ENCODE measurements around the gene VAMP1. TPM values are rescaled to one million over a fixed set of nuclear protein-coding genes. Genes with fewer than 3 reads are reported as not detected.

Gene VAMP1
- total and polyA plus RNA-seq, 2 of the 8 experiments (the other 6 are each of a cell fraction or from before 2014, with no cell fraction given) = 10.8 to 23.1 TPM

- Histone ChIP-seq H2BK120ac (replicated peaks; ENCODE audit: low read depth, low read length) (no peak overlapping the region), H3K23ac (ENCODE audit: insufficient read length) (no peak overlapping the region), H4K5ac (ENCODE audit: insufficient read length, low read depth, low read length) (no peak overlapping the region), H3K79me1 (ENCODE audit: low read depth, low read length) (no peaks in the 10 kb centered on the region), H3K4me1 (replicated peaks in 1 of 4; ENCODE audit: control insufficient read depth in 3 of 4, insufficient read depth in 4 of 4, low read length in 3 of 4) (peaks cover 0 to 4% (median under 1%) of the 10 kb centered on the region in 4 experiments; a peak in 2 of 7 replicates), H3K4ac (replicated peaks; ENCODE audit: insufficient read length, low read depth, low read length) (no peak overlapping the region), H3K14ac (ENCODE audit: insufficient read length) (no peak overlapping the region), H4K8ac (ENCODE audit: extremely low read depth, insufficient read depth, low read length) (no peak overlapping the region), H3K9me3 (ENCODE audit: insufficient read depth in 2 of 2, low read depth in 1 of 2, low read length in 1 of 2) (no peaks in the 10 kb centered on the region), H2AK5ac (ENCODE audit: low read depth, low read length) (no peak overlapping the region), H3K4me2 (ENCODE audit: insufficient read depth in 1 of 2, low read depth in 2 of 2, low read length in 2 of 2) (no peak overlapping the region), H2BK15ac (ENCODE audit: low read length) (no peak overlapping the region), H3K4me3 (ENCODE audit: extremely low read depth in 1 of 4, insufficient read depth in 2 of 4, low read depth in 3 of 4, low read length in 4 of 4) (no peak overlapping the region), H3K23me2 (ENCODE audit: low read depth, low read length) (no peaks in the 10 kb centered on the region), H3K9ac (replicated peaks in 1 of 4; ENCODE audit: extremely low read depth in 1 of 4, low read depth in 3 of 4, low read length in 3 of 4) (no peak overlapping the region), H2BK12ac (ENCODE audit: low read depth, low read length) (no peak overlapping the region), H3K36me3 (ENCODE audit: control insufficient read depth in 2 of 4, insufficient read depth in 4 of 4, low read length in 3 of 4) (no peaks in the 10 kb centered on the region), H3K56ac (replicated peaks; ENCODE audit: insufficient read length, low read depth, low read length) (no peak overlapping the region), H3K27me3 (replicated peaks in 1 of 4; ENCODE audit: control insufficient read depth in 3 of 4, extremely low read depth in 1 of 4, insufficient read depth in 3 of 4, low read length in 3 of 4) (no peaks in the 10 kb centered on the region; a peak in 1 of 7 replicates), H3K79me2 (ENCODE audit: control insufficient read depth in 1 of 2, insufficient read depth in 2 of 2, low read length in 2 of 2) (no peaks in the 10 kb centered on the region), H2AFZ (ENCODE audit: low read length) (peak overlapping the region; percentile 77; the same call in 1 of the 2 replicates), H2BK5ac (ENCODE audit: low read depth, low read length) (no peak overlapping the region), H3K27ac (ENCODE audit: low read depth, low read length) (no peak overlapping the region), H3K18ac (ENCODE audit: extremely low read depth, low read length) (no peak overlapping the region), H4K91ac (replicated peaks; ENCODE audit: insufficient read length, low read length) (no peak overlapping the region), H4K20me1 (replicated peaks in 1 of 2; ENCODE audit: control insufficient read depth in 1 of 2, insufficient read depth in 2 of 2, low read length in 2 of 2) (no peaks in the 10 kb centered on the region), H2BK20ac (ENCODE audit: low read length) (no peak overlapping the region)
- FAIRE-seq (peak; percentile 94), DNase-seq (ENCODE audit: low read depth in 1 of 2, low spot score in 2 of 2) (peak; percentile 70 to 77)
- 26% methylated on average over 9 of the region's 9 CpGs; no CpG with 5 or more reads in 1 of the 2 experiments for WGBS, 2 experiments (ENCODE audit: extremely low coverage in 1 of 2, insufficient coverage in 1 of 2, insufficient read length in 1 of 2, insufficient replicate concordance in 2 of 2, low coverage in 1 of 2, low lambda C conversion rate in 2 of 2, missing lambda C conversion rate in 1 of 2)
- CTCF ChIA-PET (ENCODE audit: partially characterized antibody) = interaction anchor here (0.6 to 7.4 kb wide), 33 partner anchors 10 to 221 kb away, joined by 3 to 202 read pairs (median 5); partner anchors contain the start of genes CD27, MRPL51, TAPBPL and VAMP1
- POLR2A ChIA-PET (ENCODE audit: partially characterized antibody) = interaction anchor here (0.7 to 4.9 kb wide), 10 partner anchors 24 to 113 kb away, joined by 3 to 38 read pairs (median 5); partner anchors contain the start of genes GAPDH, SCNN1A and VAMP1
- TF ChIP-seq CREB1 (IDR thresholded peaks at IDR 0.05) (0 out of 2 replicates have a peak, but pooled peaks have one; percentile 30), FOSL1 (IDR thresholded peaks at IDR 0.05; ENCODE audit: insufficient read depth, low read depth, low read length) (no peak), RBBP5 (IDR thresholded peaks at IDR 0.05; ENCODE audit: borderline replicate concordance, low read depth, low read length) (no peak), RXRA (IDR thresholded peaks at IDR 0.05; ENCODE audit: insufficient read depth, low read depth, low read length) (no peak), HDAC2 (IDR thresholded peaks at IDR 0.05; ENCODE audit: borderline replicate concordance in 1 of 2, low read depth in 2 of 2, low read length in 2 of 2) (no peak), MAX (IDR thresholded peaks at IDR 0.05) (peak; percentile 95), PHF8 (conservative IDR thresholded peaks at IDR 0.05; ENCODE audit: low read depth, low read length) (no peak), CTCF (IDR thresholded peaks at IDR 0.05; ENCODE audit: control extremely low read depth in 1 of 3, insufficient read depth in 1 of 3, low read depth in 1 of 3, low read length in 3 of 3) (peak; percentile 84 to 96 (median 95))
These were observed 47.0 kb downstream of the VAMP1 start for GRCh38 chr12:6423267-6424007.

Data from H1 (cell line).